ENCODE data around the gene CSMD2.

DNA sequence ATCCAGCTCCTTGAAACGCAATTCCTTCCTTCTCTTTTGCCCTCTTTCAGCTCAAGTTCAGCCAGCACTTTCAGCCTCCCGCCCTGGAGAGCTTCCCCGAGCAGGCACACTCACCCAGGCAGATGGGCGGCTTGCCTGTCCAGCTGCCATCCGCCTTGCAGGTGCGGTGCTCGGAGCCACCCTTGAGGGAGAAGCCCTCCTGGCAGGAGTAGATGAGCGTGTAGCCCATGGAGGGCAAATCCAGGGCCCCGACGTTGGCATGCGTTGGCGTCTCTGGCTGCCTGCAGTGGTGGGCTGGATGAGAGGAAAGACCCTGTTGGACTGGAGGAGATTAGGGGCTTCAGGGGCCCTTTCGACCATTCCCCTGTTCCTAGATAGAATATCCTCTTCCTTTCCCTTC, 632.1 kb downstream of the CSMD2 start:
- TF ChIP-seq EZH2 (IDR thresholded peaks at IDR 0.05) (no peak), JUND (IDR thresholded peaks at IDR 0.05) (no peak), POLR2A (IDR thresholded peaks at IDR 0.05; ENCODE audit: borderline replicate concordance, extremely low read depth, insufficient read depth, insufficient read length) (no peak), EZH2phosphoT487 (IDR thresholded peaks at IDR 0.05; ENCODE audit: borderline replicate concordance) (no peak), POLR2AphosphoS5 (IDR thresholded peaks at IDR 0.05; ENCODE audit: low read depth, low read length) (no peak)
- TF ChIP-seq, protein P1, sequence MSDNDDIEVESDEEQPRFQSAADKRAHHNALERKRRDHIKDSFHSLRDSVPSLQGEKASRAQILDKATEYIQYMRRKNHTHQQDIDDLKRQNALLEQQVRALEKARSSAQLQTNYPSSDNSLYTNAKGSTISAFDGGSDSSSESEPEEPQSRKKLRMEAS (IDR thresholded peaks at IDR 0.05) = no peak
- TF ChIP-seq, protein P2, sequence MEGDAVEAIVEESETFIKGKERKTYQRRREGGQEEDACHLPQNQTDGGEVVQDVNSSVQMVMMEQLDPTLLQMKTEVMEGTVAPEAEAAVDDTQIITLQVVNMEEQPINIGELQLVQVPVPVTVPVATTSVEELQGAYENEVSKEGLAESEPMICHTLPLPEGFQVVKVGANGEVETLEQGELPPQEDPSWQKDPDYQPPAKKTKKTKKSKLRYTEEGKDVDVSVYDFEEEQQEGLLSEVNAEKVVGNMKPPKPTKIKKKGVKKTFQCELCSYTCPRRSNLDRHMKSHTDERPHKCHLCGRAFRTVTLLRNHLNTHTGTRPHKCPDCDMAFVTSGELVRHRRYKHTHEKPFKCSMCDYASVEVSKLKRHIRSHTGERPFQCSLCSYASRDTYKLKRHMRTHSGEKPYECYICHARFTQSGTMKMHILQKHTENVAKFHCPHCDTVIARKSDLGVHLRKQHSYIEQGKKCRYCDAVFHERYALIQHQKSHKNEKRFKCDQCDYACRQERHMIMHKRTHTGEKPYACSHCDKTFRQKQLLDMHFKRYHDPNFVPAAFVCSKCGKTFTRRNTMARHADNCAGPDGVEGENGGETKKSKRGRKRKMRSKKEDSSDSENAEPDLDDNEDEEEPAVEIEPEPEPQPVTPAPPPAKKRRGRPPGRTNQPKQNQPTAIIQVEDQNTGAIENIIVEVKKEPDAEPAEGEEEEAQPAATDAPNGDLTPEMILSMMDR (IDR thresholded peaks at IDR 0.05 in 2 of 3, conservative IDR thresholded peaks at IDR 0.05 in 1 of 3; ENCODE audit: borderline replicate concordance in 1 of 3, insufficient read depth in 1 of 3, low read depth in 2 of 3, low read length in 2 of 3) = no peak
